H9 (cell line): ENCODE results near the gene PI16. TPM values are rescaled to one million over a fixed set of nuclear protein-coding genes. Genes with fewer than 3 reads are reported as not detected.

Experiments used
- DNase-seq: peaks from one replicate; pipeline ENCODE4 v3.0.0-alpha.2; 2017
- H2AFZ ChIP-seq: one replicate; pipeline ENCODE4 v1.6.1; 2013; ENCODE audit warnings: mild to moderate bottlenecking, low read length, control low read depth, moderate library complexity
- H2AK5ac ChIP-seq: 2 replicates; pipeline ENCODE4 v1.6.1; 2013; ENCODE audit warnings: low read length, control low read depth, mixed read lengths; ENCODE audit not compliant: insufficient read length
- H2BK120ac ChIP-seq: one replicate; pipeline ENCODE4 v1.6.1; 2013; ENCODE audit warnings: low read depth, mild to moderate bottlenecking, low read length, control low read depth, inconsistent platforms; ENCODE audit not compliant: poor library complexity, severe bottlenecking
- H2BK12ac ChIP-seq: 2 replicates; pipeline ENCODE4 v1.6.1; 2013; ENCODE audit warnings: low read length, control low read depth, mixed read lengths, low read depth; ENCODE audit not compliant: insufficient read length
- H2BK15ac ChIP-seq: 2 replicates; pipeline ENCODE4 v1.6.1; 2013; ENCODE audit warnings: low read depth, low read length, control low read depth
- H2BK20ac ChIP-seq: one replicate; pipeline ENCODE4 v1.6.1; 2013; ENCODE audit warnings: low read depth, mild to moderate bottlenecking, low read length, control low read depth, inconsistent platforms; ENCODE audit not compliant: poor library complexity, severe bottlenecking
- H2BK5ac ChIP-seq: 2 replicates; pipeline ENCODE4 v1.6.1; 2013; ENCODE audit warnings: low read length, control low read depth, mixed read lengths; ENCODE audit not compliant: insufficient read length
- H3K14ac ChIP-seq: 2 replicates; pipeline ENCODE4 v1.6.1; 2013; ENCODE audit warnings: low read length, control low read depth; ENCODE audit not compliant: insufficient read depth
- H3K18ac ChIP-seq: 2 replicates; pipeline ENCODE4 v1.6.1; 2013; ENCODE audit warnings: low read depth, mild to moderate bottlenecking, mixed read lengths, low read length, control low read depth; ENCODE audit not compliant: insufficient read length
- H3K23ac ChIP-seq: 2 replicates; pipeline ENCODE4 v1.6.1; 2013; ENCODE audit warnings: low read length, control low read depth, mixed read lengths, low read depth; ENCODE audit not compliant: insufficient read length
- H3K23me2 ChIP-seq: 2 replicates; pipeline ENCODE4 v1.6.1; 2013; ENCODE audit warnings: low read depth, mild to moderate bottlenecking, mixed read lengths, low read length, control low read depth; ENCODE audit not compliant: insufficient read length, poor library complexity, severe bottlenecking
- H3K27ac ChIP-seq: 2 replicates; pipeline ENCODE4 v1.5.1; 2013; ENCODE audit warnings: low read length, control low read depth, mixed read lengths, low read depth; ENCODE audit not compliant: insufficient read length
- H3K27me3 ChIP-seq: 2 replicates; pipeline ENCODE4 v1.6.1; 2013; ENCODE audit warnings: low read length, control low read depth, inconsistent platforms; ENCODE audit not compliant: insufficient read depth
- H3K4ac ChIP-seq: 2 replicates; pipeline ENCODE4 v1.6.1; 2013; ENCODE audit warnings: low read depth, mild to moderate bottlenecking, control low read depth, inconsistent platforms, low read length, moderate library complexity
- H3K4me1 ChIP-seq: 2 replicates; pipeline ENCODE4 v1.6.1; 2013; ENCODE audit warnings: low read length, control low read depth, inconsistent platforms; ENCODE audit not compliant: insufficient read depth
- H3K4me2 ChIP-seq: 2 replicates; pipeline ENCODE4 v1.6.1; 2013; ENCODE audit warnings: low read length, control low read depth, mixed read lengths; ENCODE audit not compliant: insufficient read length, insufficient read depth
- H3K56ac ChIP-seq: 2 replicates; pipeline ENCODE4 v1.6.1; 2013; ENCODE audit warnings: low read depth, mild to moderate bottlenecking, mixed read lengths, low read length, control low read depth; ENCODE audit not compliant: insufficient read length
- H3K79me1 ChIP-seq: 2 replicates; pipeline ENCODE4 v1.6.1; 2013; ENCODE audit warnings: low read depth, mild to moderate bottlenecking, moderate library complexity, low read length, control low read depth, inconsistent platforms; ENCODE audit not compliant: insufficient read depth, poor library complexity, severe bottlenecking
- H3K79me2 ChIP-seq: 2 replicates; pipeline ENCODE4 v1.6.1; 2013; ENCODE audit warnings: low read length, control low read depth, inconsistent platforms; ENCODE audit not compliant: insufficient read depth
- H3K9ac ChIP-seq: 2 replicates; pipeline ENCODE4 v1.6.1; 2013; ENCODE audit warnings: low read length, control low read depth, mixed read lengths; ENCODE audit not compliant: insufficient read length; ENCODE audit errors: extremely low read depth
- H3K9me3 ChIP-seq: one replicate; pipeline ENCODE4 v1.6.1; 2013; ENCODE audit warnings: low read depth, low read length, inconsistent platforms; ENCODE audit not compliant: control insufficient read depth
- H3T11ph ChIP-seq: one replicate; pipeline ENCODE4 v1.6.1; 2013; ENCODE audit warnings: mild to moderate bottlenecking, low read length, control low read depth, inconsistent platforms
- H4K20me1 ChIP-seq: one replicate; pipeline ENCODE4 v1.6.1; 2013; ENCODE audit not compliant: control insufficient read depth, insufficient read length, insufficient read depth
- H4K5ac ChIP-seq: 2 replicates; pipeline ENCODE4 v1.6.1; 2013; ENCODE audit warnings: low read depth, mild to moderate bottlenecking, mixed read lengths, low read length, control low read depth; ENCODE audit not compliant: insufficient read length
- H4K8ac ChIP-seq: replicated peaks from 2 replicates; pipeline ENCODE4 v1.6.1; 2013; ENCODE audit warnings: low read length, control low read depth, mixed read lengths, low read depth; ENCODE audit not compliant: insufficient read length
- H4K91ac ChIP-seq: 2 replicates; pipeline ENCODE4 v1.6.1; 2013; ENCODE audit warnings: low read depth, mild to moderate bottlenecking, moderate library complexity, mixed read lengths, low read length, control low read depth; ENCODE audit not compliant: insufficient read length
- H3K27ac Mint-ChIP-seq, 3 experiments: 2 replicates in 2 of 3; 3 replicates in 1 of 3; pipeline ENCODE4 v1.8.0; 2020 to 2021; ENCODE audit warnings: mixed read lengths in 3 of 3, mild to moderate bottlenecking in 1 of 3, moderate library complexity in 1 of 3
- H3K27me3 Mint-ChIP-seq: 2 replicates; pipeline ENCODE4 v1.8.0; 2021; ENCODE audit warnings: low read depth, mild to moderate bottlenecking, moderate library complexity, mixed read lengths
- H3K36me3 Mint-ChIP-seq, 3 experiments: 2 replicates in 2 of 3; 3 replicates in 1 of 3; pipeline ENCODE4 v1.8.0; 2020 to 2021; ENCODE audit warnings: low read depth in 3 of 3, mixed read lengths in 3 of 3; ENCODE audit not compliant: insufficient read depth in 1 of 3
- H3K4me1 Mint-ChIP-seq, 2 experiments: 2 replicates each; pipeline ENCODE4 v1.8.0; 2020; ENCODE audit warnings: mixed read lengths in 2 of 2
- H3K4me3 Mint-ChIP-seq, 2 experiments: 2 replicates in 1 of 2; 3 replicates in 1 of 2; pipeline ENCODE4 v1.8.0; 2020 to 2021; ENCODE audit warnings: mild to moderate bottlenecking in 2 of 2, mixed read lengths in 2 of 2, moderate library complexity in 1 of 2
- H3K9me3 Mint-ChIP-seq, 2 experiments: 2 replicates in 1 of 2; 3 replicates in 1 of 2; pipeline ENCODE4 v1.8.0; 2020; ENCODE audit warnings: mild to moderate bottlenecking in 2 of 2, mixed read lengths in 2 of 2, moderate library complexity in 1 of 2
- WGBS: extraction: QIAGEN DNeasy Blood & Tissue Kit; methylation state at CpG from one replicate; pipeline ENCODE4 v1.1.7; 2013; ENCODE audit warnings: missing lambda C conversion rate, low lambda C conversion rate, mixed read lengths; ENCODE audit not compliant: insufficient read length; ENCODE audit errors: extremely low coverage; 5-methylcytosine and 5-hydroxymethylcytosine counted together
- total RNA-seq: library from RNA; stranded (reverse); gene quantifications from 2 replicates; pipeline ENCODE4 v1.2.1, GENCODE V29; 2021
- TF ChIP-seq, protein P1 (sequence below): fragments of 200-600 bp; sonication (generic); conservative IDR thresholded peaks from 3 replicates; pipeline ENCODE4 v1.8.0; 2021; ENCODE audit warnings: antibody characterized with exemption, mild to moderate bottlenecking

Gene PI16
- total RNA-seq, 1 experiment from 2014 or later = not detected

DNA sequence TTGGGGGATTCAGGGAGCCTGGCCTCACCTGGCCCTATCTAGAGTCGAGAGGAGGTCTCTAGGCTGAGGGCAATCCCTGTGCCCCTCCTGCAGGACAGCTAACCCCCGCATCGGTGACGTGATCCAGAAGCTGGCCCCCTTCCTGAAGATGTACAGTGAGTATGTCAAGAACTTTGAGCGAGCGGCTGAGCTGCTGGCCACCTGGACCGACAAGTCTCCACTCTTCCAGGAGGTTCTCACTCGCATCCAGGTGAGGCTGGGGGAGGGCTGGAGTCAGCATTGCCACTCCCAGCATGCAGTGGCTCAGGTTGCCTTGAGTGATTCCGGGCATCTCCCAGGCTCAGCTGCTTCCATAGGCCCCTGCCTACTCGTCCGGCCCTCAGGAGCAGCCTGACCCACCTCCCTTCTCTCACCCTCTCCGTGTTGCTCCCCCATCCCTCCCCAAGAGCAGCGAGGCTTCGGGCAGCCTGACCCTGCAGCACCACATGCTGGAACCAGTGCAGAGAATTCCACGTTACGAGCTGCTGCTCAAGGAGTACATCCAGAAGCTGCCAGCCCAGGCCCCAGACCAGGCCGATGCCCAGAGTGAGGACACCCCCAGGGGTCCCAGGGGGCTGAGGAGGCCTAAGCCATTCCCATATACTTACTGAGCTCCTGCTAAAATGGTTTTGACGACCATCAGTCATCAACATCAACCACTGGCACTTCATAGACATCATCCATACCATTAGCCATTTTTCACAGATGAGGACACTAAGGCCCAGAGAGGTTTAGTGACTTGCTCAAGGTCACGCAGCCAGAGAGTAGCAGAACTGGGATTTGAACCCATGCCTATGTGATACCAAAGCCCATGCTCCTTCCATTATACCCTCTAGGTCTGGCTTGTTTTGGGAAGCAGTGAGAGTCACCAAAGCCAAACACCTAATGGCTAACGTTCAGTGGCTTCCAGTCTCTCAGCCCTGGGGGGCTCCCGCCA lies 59.3 kb downstream of the PI16 start:
- Mint-ChIP-seq H3K36me3 (no peaks in the 10 kb centered on the region), H3K27ac (no peak overlapping the region), H3K4me1 (peaks cover 4 to 13% of the 10 kb centered on the region in 2 experiments), H3K9me3 (peaks cover 0 to 4% of the 10 kb centered on the region in 2 experiments; a peak in 1 of 5 replicates), H3K4me3 (no peak overlapping the region), H3K27me3 (no peaks in the 10 kb centered on the region)
- no CpG with 5 or more reads among the region's 21 CpGs for WGBS
- H3K56ac ChIP-seq = no peak overlapping the region
- no peaks in the 10 kb centered on the region for H3K27me3 ChIP-seq
- H2BK120ac ChIP-seq = no peak overlapping the region
- no peak overlapping the region for H2BK5ac ChIP-seq
- no peak overlapping the region for H2BK15ac ChIP-seq
- no peak overlapping the region for H2BK20ac ChIP-seq
- H4K8ac ChIP-seq = no peak overlapping the region
- no peak overlapping the region for H3K4me2 ChIP-seq
- no peak overlapping the region for H2AK5ac ChIP-seq
- H3K4me1 ChIP-seq = no peaks in the 10 kb centered on the region
- no peak overlapping the region for H3T11ph ChIP-seq
- H4K91ac ChIP-seq = no peak overlapping the region
- no peak overlapping the region for H3K4ac ChIP-seq
- H3K9me3 ChIP-seq = no peaks in the 10 kb centered on the region
- no peak overlapping the region for H3K27ac ChIP-seq
- H3K79me1 ChIP-seq = no peaks in the 10 kb centered on the region
- H3K23me2 ChIP-seq = no peaks in the 10 kb centered on the region
- no peak overlapping the region for H2AFZ ChIP-seq
- H3K9ac ChIP-seq = no peak overlapping the region
- no peak overlapping the region for H2BK12ac ChIP-seq
- H3K79me2 ChIP-seq = no peaks in the 10 kb centered on the region
- no peak overlapping the region for H3K18ac ChIP-seq
- TF ChIP-seq, protein P1, sequence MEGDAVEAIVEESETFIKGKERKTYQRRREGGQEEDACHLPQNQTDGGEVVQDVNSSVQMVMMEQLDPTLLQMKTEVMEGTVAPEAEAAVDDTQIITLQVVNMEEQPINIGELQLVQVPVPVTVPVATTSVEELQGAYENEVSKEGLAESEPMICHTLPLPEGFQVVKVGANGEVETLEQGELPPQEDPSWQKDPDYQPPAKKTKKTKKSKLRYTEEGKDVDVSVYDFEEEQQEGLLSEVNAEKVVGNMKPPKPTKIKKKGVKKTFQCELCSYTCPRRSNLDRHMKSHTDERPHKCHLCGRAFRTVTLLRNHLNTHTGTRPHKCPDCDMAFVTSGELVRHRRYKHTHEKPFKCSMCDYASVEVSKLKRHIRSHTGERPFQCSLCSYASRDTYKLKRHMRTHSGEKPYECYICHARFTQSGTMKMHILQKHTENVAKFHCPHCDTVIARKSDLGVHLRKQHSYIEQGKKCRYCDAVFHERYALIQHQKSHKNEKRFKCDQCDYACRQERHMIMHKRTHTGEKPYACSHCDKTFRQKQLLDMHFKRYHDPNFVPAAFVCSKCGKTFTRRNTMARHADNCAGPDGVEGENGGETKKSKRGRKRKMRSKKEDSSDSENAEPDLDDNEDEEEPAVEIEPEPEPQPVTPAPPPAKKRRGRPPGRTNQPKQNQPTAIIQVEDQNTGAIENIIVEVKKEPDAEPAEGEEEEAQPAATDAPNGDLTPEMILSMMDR = no peak
- no peaks in the 10 kb centered on the region for H4K20me1 ChIP-seq
- H3K14ac ChIP-seq = no peak overlapping the region
- no peak overlapping the region for H3K23ac ChIP-seq
- H4K5ac ChIP-seq = no peak overlapping the region
- no peak for DNase-seq

Other genes starting within 250 kb of the PI16 start
- 0.29 and 0.52 TPM in 2 replicates for gene CPNE5, start 115.3 kb upstream of the PI16 start, total RNA-seq
- 87.8 and 88.3 TPM in 2 replicates for gene PPIL1, start 79.9 kb upstream of the PI16 start, total RNA-seq
- 11.8 and 12.7 TPM in 2 replicates for gene C6orf89, start 68.8 kb upstream of the PI16 start, total RNA-seq
- gene MTCH1, start 31.5 kb downstream of the PI16 start, total RNA-seq = 200 and 205 TPM in 2 replicates
- gene FGD2, start 50.9 kb downstream of the PI16 start, total RNA-seq = 0.09 and 0.13 TPM in 2 replicates
- 46.7 and 47.5 TPM in 2 replicates for gene PIM1, start 215.4 kb downstream of the PI16 start, total RNA-seq